ENCODE data around the gene MCEMP1. TPM values are rescaled to one million over a fixed set of nuclear protein-coding genes. Genes with fewer than 3 reads are reported as not detected.

The MCEMP1 gene
- total and polyA plus RNA-seq, 2 of the 4 experiments (the other 2 are of a cell fraction), result 0.15 TPM; not detected in 1

- H2BK5ac ChIP-seq (ENCODE audit: low read depth, low read length, poor library complexity, severe bottlenecking), result no peak overlapping the region
- no peaks in the 10 kb centered on the region for H4K20me1 ChIP-seq (ENCODE audit: insufficient read depth, low read length)
- H3K9me3 ChIP-seq (ENCODE audit: control insufficient read depth, insufficient read depth, low read length), result no peaks in the 10 kb centered on the region
- H2BK15ac ChIP-seq (ENCODE audit: low read depth, low read length), result no peak overlapping the region
- H3K4me3 ChIP-seq (ENCODE audit: insufficient read depth, low read depth, low read length), result no peak overlapping the region
- in situ Hi-C loops (cut with MboI; ENCODE audit: low sequenced_read_pairs) (no loop called here), dilution Hi-C loops (cut with HindIII; ENCODE audit: low sequenced_read_pairs, unreplicated experiment) (no loop called here), intact Hi-C loops (cut with micrococcal nuclease) (no loop called here)
- no peak overlapping the region for H2AK5ac ChIP-seq (ENCODE audit: low read depth, low read length)
- no peak overlapping the region for H3K18ac ChIP-seq (ENCODE audit: low read depth, low read length)
- no peak overlapping the region for H3K4ac ChIP-seq (ENCODE audit: low read depth, low read length)
- H3K9ac ChIP-seq (ENCODE audit: low read depth, low read length), result no peak overlapping the region
- H3K4me1 ChIP-seq (ENCODE audit: control insufficient read depth, insufficient read depth, low read length), result no peaks in the 10 kb centered on the region
- DNase-seq (no peak), ATAC-seq (ENCODE audit: low read depth) (no peak)
- H3K9me1 ChIP-seq (ENCODE audit: insufficient read depth, low read length), result no peaks in the 10 kb centered on the region
- no peak overlapping the region for H4K8ac ChIP-seq (ENCODE audit: low read depth in 2 of 2, low read length in 2 of 2)
- H3K23ac ChIP-seq (ENCODE audit: low read depth, low read length), result no peak overlapping the region
- H3K79me1 ChIP-seq (ENCODE audit: low read depth in 1 of 2, low read length in 2 of 2), result no peaks in the 10 kb centered on the region
- CTCF ChIA-PET, result no interaction called here
- no peak overlapping the region for H2AK9ac ChIP-seq (replicated peaks; ENCODE audit: low read depth, low read length, poor library complexity)
- no peak overlapping the region for H3K56ac ChIP-seq (ENCODE audit: extremely low read depth, insufficient read depth, low read length)
- no peak overlapping the region for H4K91ac ChIP-seq (ENCODE audit: insufficient read depth, low read depth, low read length)
- TF ChIP-seq RFX5 (IDR thresholded peaks at IDR 0.05; ENCODE audit: low read depth, low read length) (no peak), CHD1 (IDR thresholded peaks at IDR 0.05; ENCODE audit: low read depth, low read length) (no peak), POLR2A (IDR thresholded peaks at IDR 0.05; ENCODE audit: low read depth, low read length) (no peak), RCOR1 (IDR thresholded peaks at IDR 0.05; ENCODE audit: insufficient replicate concordance, low read length) (no peak), CEBPB (IDR thresholded peaks at IDR 0.05; ENCODE audit: low read depth, low read length) (no peak), MAFK (IDR thresholded peaks at IDR 0.05; ENCODE audit: low read depth, low read length) (no peak), FOS (IDR thresholded peaks at IDR 0.05; ENCODE audit: low read depth, low read length) (no peak), MAZ (IDR thresholded peaks at IDR 0.05; ENCODE audit: borderline replicate concordance, low read depth, low read length) (no peak), RAD21 (IDR thresholded peaks at IDR 0.05; ENCODE audit: low read length) (no peak), BHLHE40 (IDR thresholded peaks at IDR 0.05; ENCODE audit: low read depth, low read length) (no peak), SMC3 (IDR thresholded peaks at IDR 0.05; ENCODE audit: low read depth, low read length) (no peak), MXI1 (IDR thresholded peaks at IDR 0.05; ENCODE audit: borderline replicate concordance, low read depth, low read length) (no peak), NFE2L2 (IDR thresholded peaks at IDR 0.05; ENCODE audit: low read depth, low read length) (no peak)
- TF ChIP-seq, protein P1, sequence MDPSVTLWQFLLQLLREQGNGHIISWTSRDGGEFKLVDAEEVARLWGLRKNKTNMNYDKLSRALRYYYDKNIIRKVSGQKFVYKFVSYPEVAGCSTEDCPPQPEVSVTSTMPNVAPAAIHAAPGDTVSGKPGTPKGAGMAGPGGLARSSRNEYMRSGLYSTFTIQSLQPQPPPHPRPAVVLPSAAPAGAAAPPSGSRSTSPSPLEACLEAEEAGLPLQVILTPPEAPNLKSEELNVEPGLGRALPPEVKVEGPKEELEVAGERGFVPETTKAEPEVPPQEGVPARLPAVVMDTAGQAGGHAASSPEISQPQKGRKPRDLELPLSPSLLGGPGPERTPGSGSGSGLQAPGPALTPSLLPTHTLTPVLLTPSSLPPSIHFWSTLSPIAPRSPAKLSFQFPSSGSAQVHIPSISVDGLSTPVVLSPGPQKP (IDR thresholded peaks at IDR 0.05; ENCODE audit: borderline replicate concordance, low read depth, low read length), result no peak
- TF ChIP-seq, protein P2, sequence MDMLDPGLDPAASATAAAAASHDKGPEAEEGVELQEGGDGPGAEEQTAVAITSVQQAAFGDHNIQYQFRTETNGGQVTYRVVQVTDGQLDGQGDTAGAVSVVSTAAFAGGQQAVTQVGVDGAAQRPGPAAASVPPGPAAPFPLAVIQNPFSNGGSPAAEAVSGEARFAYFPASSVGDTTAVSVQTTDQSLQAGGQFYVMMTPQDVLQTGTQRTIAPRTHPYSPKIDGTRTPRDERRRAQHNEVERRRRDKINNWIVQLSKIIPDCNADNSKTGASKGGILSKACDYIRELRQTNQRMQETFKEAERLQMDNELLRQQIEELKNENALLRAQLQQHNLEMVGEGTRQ (IDR thresholded peaks at IDR 0.05; ENCODE audit: low read depth, low read length), result no peak
- TF ChIP-seq, protein P3, sequence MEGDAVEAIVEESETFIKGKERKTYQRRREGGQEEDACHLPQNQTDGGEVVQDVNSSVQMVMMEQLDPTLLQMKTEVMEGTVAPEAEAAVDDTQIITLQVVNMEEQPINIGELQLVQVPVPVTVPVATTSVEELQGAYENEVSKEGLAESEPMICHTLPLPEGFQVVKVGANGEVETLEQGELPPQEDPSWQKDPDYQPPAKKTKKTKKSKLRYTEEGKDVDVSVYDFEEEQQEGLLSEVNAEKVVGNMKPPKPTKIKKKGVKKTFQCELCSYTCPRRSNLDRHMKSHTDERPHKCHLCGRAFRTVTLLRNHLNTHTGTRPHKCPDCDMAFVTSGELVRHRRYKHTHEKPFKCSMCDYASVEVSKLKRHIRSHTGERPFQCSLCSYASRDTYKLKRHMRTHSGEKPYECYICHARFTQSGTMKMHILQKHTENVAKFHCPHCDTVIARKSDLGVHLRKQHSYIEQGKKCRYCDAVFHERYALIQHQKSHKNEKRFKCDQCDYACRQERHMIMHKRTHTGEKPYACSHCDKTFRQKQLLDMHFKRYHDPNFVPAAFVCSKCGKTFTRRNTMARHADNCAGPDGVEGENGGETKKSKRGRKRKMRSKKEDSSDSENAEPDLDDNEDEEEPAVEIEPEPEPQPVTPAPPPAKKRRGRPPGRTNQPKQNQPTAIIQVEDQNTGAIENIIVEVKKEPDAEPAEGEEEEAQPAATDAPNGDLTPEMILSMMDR (conservative IDR thresholded peaks at IDR 0.05; ENCODE audit: low read depth, low read length), result no peak
- no peak overlapping the region for H2BK120ac ChIP-seq (ENCODE audit: low read depth, low read length)
- POLR2A ChIA-PET (ENCODE audit: unreplicated experiment), result no interaction called here
- no peak overlapping the region for H4K5ac ChIP-seq (ENCODE audit: low read depth, low read length)
- H3K36me3 ChIP-seq (ENCODE audit: control insufficient read depth, insufficient read depth, low read length), result no peaks in the 10 kb centered on the region
- no peak overlapping the region for H2BK20ac ChIP-seq (ENCODE audit: low read depth, low read length)
- WGBS, 2 experiments (ENCODE audit: extremely low coverage in 2 of 2, insufficient read length in 1 of 2), result no CpG with 5 or more reads among the region's 2 CpGs
- peaks cover 7% of the 10 kb centered on the region; the same call in 1 of the 2 replicates for H3K27me3 ChIP-seq (ENCODE audit: control insufficient read depth, insufficient read depth, low read length)
- H3K27ac ChIP-seq (ENCODE audit: insufficient read depth, low read length), result no peak overlapping the region
- H3K14ac ChIP-seq (replicated peaks; ENCODE audit: low read depth, low read length), result no peak overlapping the region
- H3K4me2 ChIP-seq (ENCODE audit: low read depth, low read length), result no peak overlapping the region
- H2AFZ ChIP-seq (replicated peaks; ENCODE audit: low read length, poor library complexity), result no peak overlapping the region
- no TSS peak for BruUV-seq (replicated peaks)
Observed at GRCh38 chr19:7650148-7650547, 26.7 kb upstream of the MCEMP1 start.

All from IMR-90 (cell line).